ENCODE measurements around the gene FKBP2. TPM values are rescaled to one million over a fixed set of nuclear protein-coding genes. Genes with fewer than 3 reads are reported as not detected.

Gene FKBP2
- total RNA-seq, 1 donor from 2014 or later, result 56.2 TPM

GRCh38 chr11:64230171-64230984 lies 10.5 kb upstream of the FKBP2 start, which contains the start of gene DNAJC4:
TSS of gene DNAJC4 (plus strand) at chr11:64230548. CDS start at chr11:64230855, 307 bp downstream.
- DNase-seq (ENCODE audit: low spot score) (peak; percentile 94), ATAC-seq (peak; percentile 78)
- intact Hi-C loops (cut with DNase I), result no loop called here

DNA sequence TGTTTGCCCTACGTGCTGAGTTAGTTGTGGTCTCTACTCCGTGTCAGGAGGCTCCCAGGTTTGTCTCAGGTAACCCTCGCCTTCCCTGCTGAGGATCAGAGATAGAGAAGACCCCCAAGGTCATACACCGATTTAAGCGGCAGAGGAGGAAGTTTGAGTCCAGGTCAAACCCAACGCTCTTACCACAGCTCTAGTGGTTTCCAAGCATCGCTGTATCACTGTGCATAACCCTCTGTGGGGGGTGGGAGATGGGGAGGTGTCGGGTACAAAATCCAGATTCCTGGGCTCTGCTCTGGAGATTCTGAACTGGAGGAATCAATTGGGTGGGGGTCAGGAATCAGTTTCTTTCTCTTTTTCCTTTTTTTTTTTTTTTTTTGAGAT lies 9.9 kb upstream of the FKBP2 start:
- DNase-seq (ENCODE audit: low spot score) (no peak), ATAC-seq (no peak)
- intact Hi-C loops (cut with DNase I), result no loop called here

DNA sequence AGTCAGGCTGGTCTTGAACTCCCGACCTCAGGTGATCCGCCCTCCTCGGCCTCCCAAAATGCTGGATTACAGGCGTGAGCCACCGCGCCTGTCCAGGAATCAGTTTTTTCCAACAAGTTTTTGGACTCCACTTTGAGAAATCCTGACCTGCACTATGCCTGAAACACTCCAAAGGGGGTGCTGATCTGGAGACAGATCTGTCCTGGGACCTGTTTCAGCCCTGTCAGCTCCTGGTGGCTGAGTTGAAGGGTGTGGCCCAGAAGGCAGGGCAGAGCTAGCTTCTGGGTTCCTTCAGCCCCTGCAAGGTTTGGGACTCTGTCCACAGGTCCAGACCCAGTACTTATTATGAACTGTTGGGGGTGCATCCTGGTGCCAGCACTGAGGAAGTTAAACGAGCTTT lies 9.3 kb upstream of the FKBP2 start:
- ATAC-seq, result no peak
- intact Hi-C loops (cut with DNase I), result no loop called here
- no peak for DNase-seq (ENCODE audit: low spot score)

DNA sequence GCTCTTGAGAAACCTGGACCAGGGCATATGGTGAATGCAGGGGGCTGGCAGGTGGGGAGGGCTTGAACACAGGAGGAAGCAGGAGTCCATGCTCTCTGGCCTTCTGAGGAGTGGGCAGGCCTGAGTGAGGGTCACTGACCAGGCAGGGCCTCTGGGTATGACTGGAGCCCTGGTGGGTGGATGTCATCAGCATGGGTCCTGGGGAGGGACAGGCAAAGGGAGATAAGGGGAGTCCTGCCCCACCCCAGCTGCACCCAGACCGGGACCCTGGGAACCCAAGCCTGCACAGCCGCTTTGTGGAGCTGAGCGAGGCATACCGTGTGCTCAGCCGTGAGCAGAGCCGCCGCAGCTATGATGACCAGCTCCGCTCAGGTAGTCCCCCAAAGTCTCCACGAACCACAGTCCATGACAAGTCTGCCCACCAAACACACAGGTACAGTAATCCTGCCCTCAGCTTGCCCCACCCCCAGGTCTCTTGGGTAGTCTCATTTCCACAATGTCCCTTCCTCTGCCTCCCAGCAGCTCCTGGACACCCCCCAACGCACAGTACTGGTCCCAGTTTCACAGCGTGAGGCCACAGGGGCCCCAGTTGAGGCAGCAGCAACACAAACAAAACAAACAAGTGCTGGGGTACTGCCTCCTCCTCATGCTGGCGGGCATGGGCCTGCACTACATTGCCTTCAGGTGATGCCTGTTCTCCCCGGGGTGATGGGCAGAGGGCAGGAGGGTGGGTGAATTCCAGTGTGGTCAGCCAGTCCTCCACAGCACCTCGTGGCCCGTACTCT lies 8.5 kb upstream of the FKBP2 start:
- no peak for DNase-seq (ENCODE audit: low spot score)
- no peak for ATAC-seq
- intact Hi-C loops (cut with DNase I), result no loop called here

- no peak for DNase-seq (ENCODE audit: low spot score)
- ATAC-seq, result no peak
- intact Hi-C loops (cut with DNase I), result no loop called here
Measured at GRCh38 chr11:64232967-64233315, 8.0 kb upstream of the FKBP2 start.

GRCh38 chr11:64233913-64234586 lies 6.8 kb upstream of the FKBP2 start, which contains the start of gene VEGFB:
TSS of gene VEGFB (plus strand) at chr11:64234584. CDS start at chr11:64234834, 250 bp downstream.
- peak; percentile 87 for DNase-seq (ENCODE audit: low spot score)
- intact Hi-C loops (cut with DNase I), result no loop called here
- ATAC-seq, result peak; percentile 65

DNA sequence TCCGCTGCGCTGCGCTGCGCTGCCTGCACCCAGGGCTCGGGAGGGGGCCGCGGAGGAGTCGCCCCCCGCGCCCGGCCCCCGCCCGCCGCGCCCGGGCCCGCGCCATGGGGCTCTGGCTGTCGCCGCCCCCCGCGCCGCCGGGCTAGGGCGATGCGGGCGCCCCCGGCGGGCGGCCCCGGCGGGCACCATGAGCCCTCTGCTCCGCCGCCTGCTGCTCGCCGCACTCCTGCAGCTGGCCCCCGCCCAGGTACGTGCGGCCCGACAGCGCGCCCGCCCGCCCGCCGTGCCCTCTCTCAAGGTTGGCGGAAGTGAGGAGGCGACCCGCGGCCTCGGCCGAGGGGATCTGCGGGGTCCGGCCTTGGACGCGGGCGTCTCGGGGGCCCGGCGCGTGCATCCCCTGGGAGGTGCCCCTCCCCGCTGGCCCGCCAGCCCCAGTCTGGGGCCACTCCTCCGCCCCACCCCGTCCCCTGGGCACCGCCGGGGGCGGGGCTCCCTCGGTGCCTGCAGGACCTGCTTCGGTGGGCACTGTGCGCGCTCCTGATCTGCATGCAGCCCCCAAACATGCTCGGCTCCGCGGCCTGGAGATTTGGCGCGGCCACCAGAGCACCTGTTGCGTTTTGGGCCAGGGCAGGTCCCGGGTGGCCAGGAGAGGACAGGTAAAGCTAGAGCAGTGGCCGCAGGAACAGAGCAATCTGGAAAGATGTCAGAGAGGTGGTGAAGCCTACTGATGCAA lies 6.1 kb upstream of the FKBP2 start:
- ATAC-seq (peak; percentile 25), DNase-seq (ENCODE audit: low spot score) (no peak)

GRCh38 chr11:64235437-64236161 lies 5.3 kb upstream of the FKBP2 start:
- intact Hi-C loops (cut with DNase I), result no loop called here

More for the DNA sequence above, 6.1 kb upstream of the FKBP2 start:
- intact Hi-C loops (cut with DNase I), result no loop called here

DNA sequence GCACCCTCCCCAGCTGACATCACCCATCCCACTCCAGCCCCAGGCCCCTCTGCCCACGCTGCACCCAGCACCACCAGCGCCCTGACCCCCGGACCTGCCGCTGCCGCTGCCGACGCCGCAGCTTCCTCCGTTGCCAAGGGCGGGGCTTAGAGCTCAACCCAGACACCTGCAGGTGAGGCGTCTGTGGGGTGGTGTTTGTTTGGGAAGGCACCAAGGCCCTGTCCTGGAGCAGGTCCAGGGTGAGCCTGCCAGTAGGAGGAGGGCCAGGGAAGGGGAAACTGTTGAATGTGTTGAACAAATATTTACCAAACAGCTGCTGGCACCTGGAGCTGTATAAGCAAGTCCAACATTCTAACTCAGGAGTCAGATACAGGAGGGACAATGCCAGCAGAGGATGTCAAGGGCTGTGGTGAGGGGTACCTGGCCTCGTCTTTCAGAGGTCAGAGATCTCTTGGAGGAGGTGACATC lies 3.4 kb upstream of the FKBP2 start:
- no peak for ATAC-seq
- intact Hi-C loops (cut with DNase I), result no loop called here
- DNase-seq (ENCODE audit: low spot score), result no peak

More at GRCh38 chr11:64235437-64236161, 5.3 kb upstream of the FKBP2 start:
- DNase-seq (ENCODE audit: low spot score) (peak; percentile 56), ATAC-seq (no peak)

- intact Hi-C loops (cut with DNase I), result no loop called here
- ATAC-seq (no peak), DNase-seq (ENCODE audit: low spot score) (no peak)
Measured at GRCh38 chr11:64238076-64238475, 2.8 kb upstream of the FKBP2 start.

GRCh38 chr11:64238999-64239398 lies 1.9 kb upstream of the FKBP2 start:
- DNase-seq (ENCODE audit: low spot score) (no peak), ATAC-seq (no peak)
- intact Hi-C loops (cut with DNase I), result no loop called here

DNA sequence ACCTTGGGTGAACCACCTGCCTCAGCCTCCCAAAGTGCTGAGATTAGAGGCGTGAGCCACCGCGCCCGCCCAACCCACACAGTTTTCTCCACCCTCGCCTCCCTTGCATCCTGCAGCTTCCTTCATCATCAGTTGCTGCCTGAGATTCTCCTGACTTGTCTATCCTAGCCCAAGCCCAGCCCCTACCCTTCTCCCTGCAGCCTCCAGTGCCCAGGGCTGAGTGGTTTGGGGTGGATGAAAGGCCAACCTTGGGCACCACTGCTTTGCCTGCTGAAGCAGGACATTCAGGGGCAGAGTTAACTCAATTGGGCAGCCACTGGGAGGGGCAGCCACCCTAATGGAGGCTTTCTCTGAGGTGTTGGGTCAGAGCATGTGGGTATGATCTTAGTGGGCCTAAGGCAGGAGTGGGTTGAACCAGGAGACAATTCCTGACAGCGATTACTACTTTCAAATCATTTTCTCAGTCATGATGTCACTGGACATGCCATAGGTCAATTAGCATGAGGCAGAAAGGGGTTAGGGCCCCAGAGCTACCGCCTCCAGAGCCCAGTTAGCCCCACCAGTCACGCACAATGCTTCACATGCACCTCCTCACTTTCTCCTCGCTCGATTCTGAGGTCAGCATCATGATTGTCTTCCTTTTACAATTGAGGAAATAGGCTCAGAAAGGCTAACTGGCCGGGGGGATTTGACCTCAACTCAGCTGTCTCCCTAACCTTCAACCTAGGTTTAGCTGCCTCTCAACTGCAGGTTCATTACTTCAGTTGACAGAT lies 1.0 kb upstream of the FKBP2 start:
- DNase-seq (ENCODE audit: low spot score) (no peak), ATAC-seq (no peak)
- intact Hi-C loops (cut with DNase I), result no loop called here

DNA sequence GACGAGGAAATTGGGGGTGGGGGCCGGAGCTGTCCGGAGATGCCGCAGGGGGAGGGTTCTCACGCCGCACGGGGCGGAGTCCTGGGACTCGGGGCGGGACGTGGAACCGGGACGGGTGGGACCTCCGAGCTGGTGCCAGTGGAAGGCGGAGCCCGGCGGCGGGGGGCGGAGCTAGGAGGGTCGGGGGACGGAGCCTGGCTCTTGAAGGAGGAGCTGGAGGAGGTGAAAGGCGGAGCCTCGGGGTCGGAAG lies 271 bp downstream of the FKBP2 start:
- DNase-seq (ENCODE audit: low spot score) (peak; percentile 100), ATAC-seq (peak; percentile 92)
- intact Hi-C loops (cut with DNase I), result no loop called here

DNA sequence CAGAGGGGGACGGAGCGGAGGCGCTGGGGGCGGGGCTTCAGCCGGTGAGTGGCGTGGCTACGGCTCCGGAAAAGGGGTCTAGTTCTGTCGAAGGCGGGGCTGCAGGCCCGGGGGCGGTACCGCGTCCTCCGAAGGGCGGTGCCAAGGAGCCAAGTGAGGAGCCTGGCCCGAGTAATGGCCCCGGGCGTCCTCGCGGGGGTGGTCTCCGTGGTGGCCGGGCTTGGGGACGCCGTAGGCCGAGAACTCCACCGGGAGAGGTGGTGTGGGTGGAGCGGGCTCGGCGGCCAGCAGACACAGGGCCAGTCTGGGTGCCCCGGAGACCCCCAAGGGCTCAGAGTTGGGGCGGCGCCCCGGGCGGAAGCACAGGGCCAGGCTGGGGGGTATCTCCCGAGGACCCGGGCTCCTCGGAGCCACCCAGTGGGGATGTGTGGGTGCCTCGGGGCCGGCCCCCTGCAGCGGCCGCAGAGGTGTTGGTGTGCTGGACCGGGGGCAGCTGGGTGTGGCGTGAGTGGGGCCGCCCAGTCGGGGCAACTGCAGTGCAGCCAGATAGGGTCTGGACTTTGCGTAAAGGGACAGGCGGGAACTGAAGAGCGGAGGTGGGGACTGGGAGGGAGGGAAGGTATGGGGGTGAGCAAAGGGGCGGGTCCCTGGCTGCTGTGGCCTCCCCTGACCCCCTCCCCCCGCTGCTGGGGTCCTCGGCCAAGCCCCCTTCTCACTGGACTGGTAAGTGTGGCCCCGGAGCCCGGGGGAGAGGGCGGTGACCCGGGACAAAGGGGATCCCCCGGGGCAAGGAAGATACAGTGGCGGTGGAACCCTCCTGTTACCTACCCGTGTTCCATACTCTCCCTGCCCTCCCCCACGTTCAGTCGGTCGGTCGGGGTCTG lies 838 bp downstream of the FKBP2 start:
- ATAC-seq (peak; percentile 7), DNase-seq (ENCODE audit: low spot score) (peak; percentile 82)
- intact Hi-C loops (cut with DNase I), result no loop called here

DNA sequence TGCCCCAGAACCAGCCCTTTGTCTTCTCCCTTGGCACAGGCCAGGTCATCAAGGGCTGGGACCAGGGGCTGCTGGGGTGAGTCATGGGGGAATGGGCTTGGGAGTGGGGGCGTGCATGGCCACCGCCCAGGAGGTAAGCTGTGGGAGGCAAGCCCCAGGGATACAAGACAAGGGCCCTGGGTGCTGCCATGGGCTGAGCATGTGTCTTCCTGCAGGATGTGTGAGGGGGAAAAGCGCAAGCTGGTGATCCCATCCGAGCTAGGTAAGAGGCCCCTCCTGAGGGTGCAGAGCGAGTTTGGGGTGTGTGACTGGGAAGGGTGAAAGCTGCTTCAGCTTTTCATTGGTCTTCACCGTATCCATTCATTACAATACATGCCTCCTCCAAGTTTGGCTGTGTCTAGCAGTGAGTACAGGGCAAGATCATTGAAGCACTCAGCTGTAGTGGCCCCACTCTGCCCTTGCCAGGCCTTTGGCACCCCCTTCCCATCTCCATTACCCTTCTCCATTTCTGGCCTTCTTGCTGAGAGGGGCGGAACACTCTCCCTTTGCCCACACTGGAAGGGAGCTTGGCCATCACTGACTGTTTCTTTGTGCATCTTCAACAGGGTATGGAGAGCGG lies 2.5 kb downstream of the FKBP2 start:
- intact Hi-C loops (cut with DNase I), result no loop called here
- no peak for ATAC-seq
- DNase-seq (ENCODE audit: low spot score), result no peak

- DNase-seq (ENCODE audit: low spot score), result no peak
- no peak for ATAC-seq
- intact Hi-C loops (cut with DNase I), result no loop called here
Measured at GRCh38 chr11:64244107-64244506, 3.2 kb downstream of the FKBP2 start.

Measured in sciatic nerve (tissue), 2 donors.